Measurements from ENCODE around the gene POLR3A. TPM values are rescaled to one million over a fixed set of nuclear protein-coding genes. Genes with fewer than 3 reads are reported as not detected.

Gene POLR3A
- total RNA-seq, 1 experiment from 2014 or later, result 12.3 TPM

- H3K27me3 ChIP-seq (ENCODE audit: control insufficient read depth, insufficient read depth, low read length), result no peaks in the 10 kb centered on the region
- H3K36me3 ChIP-seq (replicated peaks; ENCODE audit: control insufficient read depth, insufficient read depth, low read length), result no peaks in the 10 kb centered on the region
- H3K4me3 ChIP-seq (ENCODE audit: insufficient read depth, low read depth, low read length), result no peak overlapping the region
- peak; percentile 8 for DNase-seq
These were observed 106.6 kb downstream of the POLR3A start for GRCh38 chr10:77922566-77923179.

GRCh38 chr10:77922055-77922454 lies 107.3 kb downstream of the POLR3A start:
- Histone ChIP-seq H3K27me3 (ENCODE audit: control insufficient read depth, insufficient read depth, low read length) (no peaks in the 10 kb centered on the region), H3K36me3 (replicated peaks; ENCODE audit: control insufficient read depth, insufficient read depth, low read length) (no peaks in the 10 kb centered on the region), H3K4me3 (ENCODE audit: insufficient read depth, low read depth, low read length) (no peak overlapping the region)
- peak; percentile 17 for DNase-seq

GRCh38 chr10:77921395-77921794 lies 107.9 kb downstream of the POLR3A start:
- Histone ChIP-seq H3K36me3 (replicated peaks; ENCODE audit: control insufficient read depth, insufficient read depth, low read length) (no peaks in the 10 kb centered on the region), H3K27me3 (ENCODE audit: control insufficient read depth, insufficient read depth, low read length) (no peaks in the 10 kb centered on the region), H3K4me3 (ENCODE audit: insufficient read depth, low read depth, low read length) (no peak overlapping the region)
- DNase-seq, result no peak

GRCh38 chr10:77920495-77920894 lies 108.8 kb downstream of the POLR3A start:
- H3K36me3 ChIP-seq (replicated peaks; ENCODE audit: control insufficient read depth, insufficient read depth, low read length), result no peaks in the 10 kb centered on the region
- H3K4me3 ChIP-seq (ENCODE audit: insufficient read depth, low read depth, low read length), result no peak overlapping the region
- no peaks in the 10 kb centered on the region for H3K27me3 ChIP-seq (ENCODE audit: control insufficient read depth, insufficient read depth, low read length)
- no peak for DNase-seq

GRCh38 chr10:77919713-77920108 lies 109.6 kb downstream of the POLR3A start:
- no peak for DNase-seq
- no peak overlapping the region for H3K4me3 ChIP-seq (ENCODE audit: insufficient read depth, low read depth, low read length)
- H3K36me3 ChIP-seq (replicated peaks; ENCODE audit: control insufficient read depth, insufficient read depth, low read length), result no peaks in the 10 kb centered on the region
- no peaks in the 10 kb centered on the region for H3K27me3 ChIP-seq (ENCODE audit: control insufficient read depth, insufficient read depth, low read length)

Other genes with a start within 250 kb of the POLR3A start
- gene DLG5, start 102.8 kb downstream of the POLR3A start, total RNA-seq (2014; rRNA removed; shearing (Covaris generic)), result 28.2 and 31.7 TPM in 2 replicates
- gene RPS24, start 4.3 kb upstream of the POLR3A start, total RNA-seq (2014; rRNA removed; shearing (Covaris generic)), result 1,301 and 1,944 TPM in 2 replicates

Data from H7 (cell line).